GM18867 (cell line): ENCODE data around the gene RIPOR3.
"Not testable (repeated sequence)": the region's sequence is repeated elsewhere in the genome, so short reads cannot be mapped to it uniquely, and the experiment has no call there.

Experiments used
- ATAC-seq: cut with Tn5 transposase; IDR thresholded peaks from one replicate; pipeline ENCODE4 v1.9.1; 2021; ENCODE audit warnings: mild to moderate bottlenecking, moderate library complexity; ENCODE audit not compliant: unreplicated experiment

Gene RIPOR3

GRCh38 chr20:50635014-50635557 lies 56.3 kb downstream of the RIPOR3 start:
- no peak for ATAC-seq

- no peak for ATAC-seq
These were observed 57.2 kb downstream of the RIPOR3 start for GRCh38 chr20:50634191-50634590.

GRCh38 chr20:50633361-50633760 lies 58.0 kb downstream of the RIPOR3 start:
- no peak for ATAC-seq

GRCh38 chr20:50632701-50633100 lies 58.6 kb downstream of the RIPOR3 start:
- ATAC-seq = no peak

GRCh38 chr20:50632236-50632635 lies 59.1 kb downstream of the RIPOR3 start:
- no peak for ATAC-seq

- ATAC-seq = no peak
These were observed 60.6 kb downstream of the RIPOR3 start for GRCh38 chr20:50630578-50631263.

- no peak for ATAC-seq
These were observed 61.7 kb downstream of the RIPOR3 start for GRCh38 chr20:50629670-50630045.

GRCh38 chr20:50628853-50629669 lies 62.3 kb downstream of the RIPOR3 start:
- no peak for ATAC-seq

- no peak for ATAC-seq
These were observed 63.0 kb downstream of the RIPOR3 start for GRCh38 chr20:50628332-50628731.

GRCh38 chr20:50627747-50628146 lies 63.6 kb downstream of the RIPOR3 start:
- ATAC-seq = no peak

- ATAC-seq = no peak
These were observed 65.2 kb downstream of the RIPOR3 start for GRCh38 chr20:50625986-50626677.

GRCh38 chr20:50624351-50625016 lies 66.9 kb downstream of the RIPOR3 start:
- ATAC-seq = no peak

GRCh38 chr20:50621068-50621665 lies 70.2 kb downstream of the RIPOR3 start:
- ATAC-seq = no peak

GRCh38 chr20:50620459-50620858 lies 70.9 kb downstream of the RIPOR3 start:
- ATAC-seq = not testable (repeated sequence)

GRCh38 chr20:50618537-50618936 lies 72.8 kb downstream of the RIPOR3 start:
- ATAC-seq = no peak

- ATAC-seq = no peak
These were observed 74.3 kb downstream of the RIPOR3 start for GRCh38 chr20:50617022-50617421.

- ATAC-seq = no peak
These were observed 75.9 kb downstream of the RIPOR3 start for GRCh38 chr20:50615407-50615806.

- ATAC-seq = no peak
These were observed 77.7 kb downstream of the RIPOR3 start for GRCh38 chr20:50613438-50614169.

- ATAC-seq = no peak
These were observed 80.1 kb downstream of the RIPOR3 start for GRCh38 chr20:50611128-50611810.
